ENCODE data around the gene SLC45A2.

GRCh38 chr5:34015120-34015822 is 30.8 kb upstream of the SLC45A2 start:
- TF ChIP-seq CBX2 (IDR thresholded peaks at IDR 0.05; ENCODE audit: insufficient read depth, low read length, poor library complexity, severe bottlenecking) = no peak
- no peak for TF ChIP-seq TAF1 (IDR thresholded peaks at IDR 0.05; ENCODE audit: control insufficient read depth, extremely low read depth, insufficient read depth, low read length, severe bottlenecking)
- no peak for TF ChIP-seq DPF2 (IDR thresholded peaks at IDR 0.05)
- TF ChIP-seq KDM2B (CRISPR knock-in tag; IDR thresholded peaks at IDR 0.05) = no peak
- TF ChIP-seq, protein P1, sequence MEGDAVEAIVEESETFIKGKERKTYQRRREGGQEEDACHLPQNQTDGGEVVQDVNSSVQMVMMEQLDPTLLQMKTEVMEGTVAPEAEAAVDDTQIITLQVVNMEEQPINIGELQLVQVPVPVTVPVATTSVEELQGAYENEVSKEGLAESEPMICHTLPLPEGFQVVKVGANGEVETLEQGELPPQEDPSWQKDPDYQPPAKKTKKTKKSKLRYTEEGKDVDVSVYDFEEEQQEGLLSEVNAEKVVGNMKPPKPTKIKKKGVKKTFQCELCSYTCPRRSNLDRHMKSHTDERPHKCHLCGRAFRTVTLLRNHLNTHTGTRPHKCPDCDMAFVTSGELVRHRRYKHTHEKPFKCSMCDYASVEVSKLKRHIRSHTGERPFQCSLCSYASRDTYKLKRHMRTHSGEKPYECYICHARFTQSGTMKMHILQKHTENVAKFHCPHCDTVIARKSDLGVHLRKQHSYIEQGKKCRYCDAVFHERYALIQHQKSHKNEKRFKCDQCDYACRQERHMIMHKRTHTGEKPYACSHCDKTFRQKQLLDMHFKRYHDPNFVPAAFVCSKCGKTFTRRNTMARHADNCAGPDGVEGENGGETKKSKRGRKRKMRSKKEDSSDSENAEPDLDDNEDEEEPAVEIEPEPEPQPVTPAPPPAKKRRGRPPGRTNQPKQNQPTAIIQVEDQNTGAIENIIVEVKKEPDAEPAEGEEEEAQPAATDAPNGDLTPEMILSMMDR (IDR thresholded peaks at IDR 0.05 in 2 of 3, conservative IDR thresholded peaks at IDR 0.05 in 1 of 3; ENCODE audit: insufficient read depth in 2 of 3, low read depth in 1 of 3, low read length in 3 of 3) = no peak
- TF ChIP-seq, protein P2, sequence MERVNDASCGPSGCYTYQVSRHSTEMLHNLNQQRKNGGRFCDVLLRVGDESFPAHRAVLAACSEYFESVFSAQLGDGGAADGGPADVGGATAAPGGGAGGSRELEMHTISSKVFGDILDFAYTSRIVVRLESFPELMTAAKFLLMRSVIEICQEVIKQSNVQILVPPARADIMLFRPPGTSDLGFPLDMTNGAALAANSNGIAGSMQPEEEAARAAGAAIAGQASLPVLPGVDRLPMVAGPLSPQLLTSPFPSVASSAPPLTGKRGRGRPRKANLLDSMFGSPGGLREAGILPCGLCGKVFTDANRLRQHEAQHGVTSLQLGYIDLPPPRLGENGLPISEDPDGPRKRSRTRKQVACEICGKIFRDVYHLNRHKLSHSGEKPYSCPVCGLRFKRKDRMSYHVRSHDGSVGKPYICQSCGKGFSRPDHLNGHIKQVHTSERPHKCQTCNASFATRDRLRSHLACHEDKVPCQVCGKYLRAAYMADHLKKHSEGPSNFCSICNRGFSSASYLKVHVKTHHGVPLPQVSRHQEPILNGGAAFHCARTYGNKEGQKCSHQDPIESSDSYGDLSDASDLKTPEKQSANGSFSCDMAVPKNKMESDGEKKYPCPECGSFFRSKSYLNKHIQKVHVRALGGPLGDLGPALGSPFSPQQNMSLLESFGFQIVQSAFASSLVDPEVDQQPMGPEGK (CRISPR knock-in tag; IDR thresholded peaks at IDR 0.05; ENCODE audit: borderline replicate concordance) = no peak
- TF ChIP-seq ZBTB8A (IDR thresholded peaks at IDR 0.05; ENCODE audit: partially characterized antibody) = no peak
- TF ChIP-seq BACH1 (tag; IDR thresholded peaks at IDR 0.05) = no peak
- TF ChIP-seq, protein P3, sequence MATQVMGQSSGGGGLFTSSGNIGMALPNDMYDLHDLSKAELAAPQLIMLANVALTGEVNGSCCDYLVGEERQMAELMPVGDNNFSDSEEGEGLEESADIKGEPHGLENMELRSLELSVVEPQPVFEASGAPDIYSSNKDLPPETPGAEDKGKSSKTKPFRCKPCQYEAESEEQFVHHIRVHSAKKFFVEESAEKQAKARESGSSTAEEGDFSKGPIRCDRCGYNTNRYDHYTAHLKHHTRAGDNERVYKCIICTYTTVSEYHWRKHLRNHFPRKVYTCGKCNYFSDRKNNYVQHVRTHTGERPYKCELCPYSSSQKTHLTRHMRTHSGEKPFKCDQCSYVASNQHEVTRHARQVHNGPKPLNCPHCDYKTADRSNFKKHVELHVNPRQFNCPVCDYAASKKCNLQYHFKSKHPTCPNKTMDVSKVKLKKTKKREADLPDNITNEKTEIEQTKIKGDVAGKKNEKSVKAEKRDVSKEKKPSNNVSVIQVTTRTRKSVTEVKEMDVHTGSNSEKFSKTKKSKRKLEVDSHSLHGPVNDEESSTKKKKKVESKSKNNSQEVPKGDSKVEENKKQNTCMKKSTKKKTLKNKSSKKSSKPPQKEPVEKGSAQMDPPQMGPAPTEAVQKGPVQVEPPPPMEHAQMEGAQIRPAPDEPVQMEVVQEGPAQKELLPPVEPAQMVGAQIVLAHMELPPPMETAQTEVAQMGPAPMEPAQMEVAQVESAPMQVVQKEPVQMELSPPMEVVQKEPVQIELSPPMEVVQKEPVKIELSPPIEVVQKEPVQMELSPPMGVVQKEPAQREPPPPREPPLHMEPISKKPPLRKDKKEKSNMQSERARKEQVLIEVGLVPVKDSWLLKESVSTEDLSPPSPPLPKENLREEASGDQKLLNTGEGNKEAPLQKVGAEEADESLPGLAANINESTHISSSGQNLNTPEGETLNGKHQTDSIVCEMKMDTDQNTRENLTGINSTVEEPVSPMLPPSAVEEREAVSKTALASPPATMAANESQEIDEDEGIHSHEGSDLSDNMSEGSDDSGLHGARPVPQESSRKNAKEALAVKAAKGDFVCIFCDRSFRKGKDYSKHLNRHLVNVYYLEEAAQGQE (IDR thresholded peaks at IDR 0.05; ENCODE audit: borderline replicate concordance) = no peak
- TF ChIP-seq, protein P3 (CRISPR knock-in tag; IDR thresholded peaks at IDR 0.05; ENCODE audit: low read depth) = no peak

Data from K562 (cell line).